Lung microvascular endothelial cell (primary cell): ENCODE results near the gene KCNMB1. TPM values are rescaled to one million over a fixed set of nuclear protein-coding genes. Genes with fewer than 3 reads are reported as not detected.
A peak's percentile ranks its signal among the peaks of the same experiment; 100 is the strongest.

Source experiments
- DNase-seq, 2 donors: peaks; one replicate each; pipeline versions ENCODE4 v3.0.0 to v3.0.0-alpha.2; 2010; ENCODE audit warnings: low read depth in 2 of 2
- total RNA-seq: library from RNA; depleted of rRNA; stranded (reverse); fragments of >200 nt; gene quantifications from 2 replicates; pipeline ENCODE4 v1.2.1, GENCODE V29; 2014

Gene KCNMB1
- total RNA-seq, 1 donor from 2014 or later, result not detected

DNA sequence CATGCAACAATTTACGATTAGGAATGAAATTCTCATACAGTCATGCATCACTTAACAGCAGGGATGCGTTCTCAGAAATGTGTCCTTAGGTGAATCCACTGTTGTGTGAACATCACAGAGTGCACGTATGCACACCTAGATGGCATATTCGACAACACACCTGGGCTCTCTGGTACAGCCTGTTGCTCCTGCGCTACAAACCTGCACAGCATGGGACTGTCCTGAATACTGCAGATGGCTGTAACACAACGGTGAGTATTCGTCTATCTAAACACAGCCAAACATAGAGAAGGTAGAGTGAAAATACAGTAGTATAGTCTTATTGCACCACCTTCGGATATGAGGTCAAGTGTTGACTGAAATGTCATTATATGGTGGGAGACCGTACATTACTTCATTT lies 47.6 kb downstream of the KCNMB1 start:
- DNase-seq, result no peak

GRCh38 chr5:170339780-170340167 lies 49.4 kb downstream of the KCNMB1 start:
- DNase-seq, result no peak

- DNase-seq, result peak in 1 of 2 donors; percentile 20
These were observed 50.0 kb downstream of the KCNMB1 start for GRCh38 chr5:170338933-170339779.

DNA sequence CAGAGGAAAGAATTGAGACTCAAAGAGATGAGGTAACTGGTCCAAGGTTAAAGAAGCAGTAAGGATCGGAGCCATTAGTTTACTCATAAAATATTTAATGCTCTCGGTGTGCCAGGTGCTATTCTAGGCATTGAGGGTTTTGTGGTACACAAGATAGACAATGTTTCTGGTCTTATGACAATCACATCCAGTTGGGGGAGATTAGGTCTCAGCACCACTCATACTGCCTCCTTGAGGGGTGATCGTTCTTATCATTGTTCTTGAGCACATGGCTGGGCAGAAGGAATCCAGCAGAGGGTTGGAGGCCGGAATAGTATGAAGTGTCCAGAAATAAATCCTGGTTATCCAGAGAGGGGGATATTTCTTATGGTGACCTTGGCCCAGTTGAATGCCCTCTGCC lies 50.9 kb downstream of the KCNMB1 start:
- DNase-seq, result no peak

DNA sequence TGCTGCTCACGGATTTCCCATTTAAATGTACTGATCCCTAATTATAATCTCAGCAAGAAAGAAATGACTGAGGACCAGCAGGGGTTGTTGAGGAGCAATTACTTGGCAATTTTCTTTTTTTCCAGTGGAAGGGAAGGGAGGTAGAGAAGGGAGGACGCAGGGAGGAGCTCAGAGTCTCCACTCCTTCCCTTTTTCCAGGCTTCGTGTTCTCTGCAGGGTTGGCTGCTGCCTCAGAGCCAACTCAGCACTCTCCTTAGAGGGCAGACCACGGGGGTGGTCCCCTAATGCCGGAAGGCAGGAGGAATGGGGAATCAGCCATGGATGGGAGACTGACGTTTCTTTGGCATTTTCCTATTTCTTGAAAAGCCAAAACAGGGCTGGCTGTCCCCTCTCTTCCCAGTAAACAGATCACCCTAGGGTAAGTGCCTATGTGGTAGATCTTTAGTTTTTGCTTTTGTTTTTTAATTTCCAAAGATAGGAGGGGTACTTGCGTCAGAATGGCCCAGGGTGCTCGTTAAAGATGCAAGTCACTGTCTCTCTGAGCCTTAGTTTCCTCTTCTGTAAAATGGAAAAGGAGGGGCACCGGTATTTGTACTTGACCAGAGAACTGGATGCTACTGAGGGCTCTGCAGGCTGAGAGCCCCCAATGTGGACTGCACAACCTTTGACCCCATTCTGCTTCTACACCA lies 52.0 kb downstream of the KCNMB1 start:
- DNase-seq, result no peak

DNA sequence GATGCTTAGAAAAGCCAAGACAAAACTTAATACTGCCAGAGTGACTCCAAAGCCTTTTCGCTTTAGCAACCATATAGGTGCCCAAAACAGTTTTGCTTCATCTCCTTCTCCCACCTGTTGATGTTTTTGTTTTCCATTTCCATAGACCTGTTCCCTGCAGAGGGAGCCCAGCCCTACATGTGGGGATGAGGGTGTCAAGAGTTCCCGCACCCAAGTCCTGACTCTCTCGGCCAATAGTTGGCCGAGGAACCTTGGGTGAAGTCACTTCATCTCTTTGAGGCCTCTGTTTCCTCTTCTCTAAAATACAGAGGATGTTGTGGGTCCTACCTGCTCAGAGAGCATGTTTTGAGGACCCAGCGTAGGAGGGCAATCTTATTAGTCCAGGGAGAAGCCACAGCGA lies 53.1 kb downstream of the KCNMB1 start:
- no peak for DNase-seq

- DNase-seq, result no peak
These were observed 54.5 kb downstream of the KCNMB1 start for GRCh38 chr5:170334626-170335025.

- no peak for DNase-seq
These were observed 55.8 kb downstream of the KCNMB1 start for GRCh38 chr5:170333161-170333910.

- DNase-seq, result no peak
These were observed 57.1 kb downstream of the KCNMB1 start for GRCh38 chr5:170332058-170332457.

GRCh38 chr5:170330568-170331054 lies 58.6 kb downstream of the KCNMB1 start:
- DNase-seq, result no peak

DNA sequence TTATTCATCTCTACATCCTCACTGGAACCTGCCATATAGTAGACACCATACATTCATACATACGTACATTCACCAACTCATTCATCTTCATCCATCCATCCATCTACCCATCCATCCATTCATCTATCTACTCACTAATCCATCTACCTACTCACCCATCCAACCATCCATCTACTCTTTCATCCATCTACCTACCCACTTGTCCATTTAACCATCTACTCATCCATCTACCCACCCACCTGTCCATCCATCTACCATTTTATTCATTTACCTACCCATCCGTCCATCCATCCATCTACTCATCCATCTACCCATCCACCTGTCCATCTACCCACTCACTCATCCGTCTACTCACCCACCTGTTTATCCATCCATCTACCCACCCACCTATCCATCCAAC lies 59.6 kb downstream of the KCNMB1 start:
- DNase-seq, result no peak

DNA sequence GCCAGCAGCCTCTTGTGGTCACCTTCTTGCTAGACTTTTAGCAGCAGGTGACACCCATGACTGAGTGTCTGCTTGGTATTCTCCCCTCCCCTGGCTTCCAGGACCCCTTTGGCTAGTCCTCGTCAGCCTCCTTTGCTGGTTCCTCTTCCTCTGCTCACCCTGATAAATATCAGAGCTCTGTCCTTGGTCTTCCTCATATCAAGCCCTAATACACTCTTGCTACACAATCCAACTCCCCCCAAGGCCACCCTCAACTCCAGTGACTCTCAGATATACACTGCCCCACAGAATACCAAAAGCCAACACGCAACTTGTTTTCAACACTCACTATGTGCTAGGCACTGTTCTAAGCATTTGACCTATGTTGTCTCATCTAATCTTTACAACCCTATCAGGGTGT lies 61.3 kb downstream of the KCNMB1 start:
- DNase-seq, result no peak

DNA sequence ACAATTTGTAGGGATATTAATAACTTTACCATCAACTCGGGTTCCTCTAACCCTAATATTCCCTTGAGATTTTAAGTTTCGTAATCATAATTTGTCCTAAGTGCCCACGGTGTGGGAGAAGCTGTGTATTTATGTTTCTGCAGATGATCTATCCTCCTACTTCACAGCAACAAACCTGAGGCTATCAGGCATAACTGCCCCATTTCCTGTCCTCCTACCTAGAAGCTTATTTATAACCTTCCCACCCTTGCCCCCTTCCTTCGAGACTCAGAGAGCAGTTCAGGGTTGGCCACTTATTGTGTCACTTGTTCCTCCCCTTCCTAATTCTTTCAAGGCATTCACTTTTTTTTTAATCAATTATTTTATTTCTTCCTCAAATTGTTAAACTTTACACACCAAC lies 62.0 kb downstream of the KCNMB1 start:
- DNase-seq, result no peak

Other genes starting within 250 kb of the KCNMB1 start
- not detected in 2 replicates for gene C5orf58, start 156.4 kb downstream of the KCNMB1 start, total RNA-seq
- gene LCP2, start 91.6 kb downstream of the KCNMB1 start, total RNA-seq, result 0.20 and 0.22 TPM in 2 replicates
- gene KCNIP1, start 114.7 kb upstream of the KCNMB1 start, total RNA-seq, result 24.4 and 47.8 TPM in 2 replicates